Bronchus fibroblast of lung (primary cell): ENCODE measurements around the gene ACADS. TPM values are rescaled to one million over a fixed set of nuclear protein-coding genes. Genes with fewer than 3 reads are reported as not detected.

Source experiments
- total RNA-seq: library from RNA; depleted of rRNA; stranded (reverse); fragments of >200 nt; gene quantifications from 2 replicates; pipeline ENCODE4 v1.2.3, GENCODE V29; 2015

ACADS gene
- 12.4 and 13.8 TPM in 2 replicates for total RNA-seq

GRCh38 chr12:120725659-120726509, at the start of gene ACADS:
Gene ACADS, plus strand, starts transcription at chr12:120725826. Its CDS starts 60 bp downstream, at chr12:120725886.

DNA sequence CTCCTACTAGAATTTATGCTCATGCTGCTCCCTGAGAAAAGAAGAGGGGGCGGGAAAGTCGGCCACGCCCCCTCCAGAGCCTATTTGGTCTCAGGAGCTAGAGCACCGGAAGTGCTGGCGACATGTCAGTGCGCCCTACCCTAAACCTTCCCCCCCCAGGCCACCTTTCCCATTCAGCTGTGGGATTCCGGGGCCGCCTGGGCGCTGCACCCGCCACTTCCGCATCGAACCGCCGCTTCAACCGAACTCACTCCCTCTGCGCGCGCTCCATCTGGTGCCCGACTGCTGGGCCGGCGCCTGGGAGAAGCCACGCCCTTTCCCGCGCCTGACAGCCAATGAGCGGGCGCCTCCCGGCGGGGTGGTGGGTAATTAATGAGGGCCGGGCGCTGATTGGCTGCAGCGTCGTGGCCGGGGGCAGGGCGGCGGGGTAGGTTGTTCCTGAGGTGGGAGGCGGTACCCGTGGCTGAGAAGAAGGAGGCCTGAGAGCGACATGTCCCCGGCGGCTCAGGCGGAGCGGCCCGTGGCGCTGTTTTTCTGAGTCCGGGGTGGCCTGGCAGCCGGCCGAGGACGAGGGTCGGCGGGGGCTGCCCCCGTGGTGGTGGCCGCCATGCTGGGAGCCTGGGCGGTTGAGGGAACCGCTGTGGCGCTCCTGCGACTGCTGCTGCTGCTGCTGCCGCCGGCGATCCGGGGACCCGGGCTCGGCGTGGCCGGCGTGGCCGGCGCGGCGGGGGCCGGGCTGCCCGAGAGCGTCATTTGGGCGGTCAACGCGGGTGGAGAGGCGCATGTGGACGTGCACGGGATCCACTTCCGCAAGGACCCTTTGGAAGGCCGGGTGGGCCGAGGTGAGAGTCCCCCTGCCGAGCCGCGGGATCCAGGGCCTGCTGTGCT, 38.7 kb upstream of the ACADS start, which contains the start of gene MLEC:
TSS of gene MLEC (plus strand) at position 460 of the 888 bp plus-strand sequence. CDS start at position 608, 148 bp downstream.

DNA sequence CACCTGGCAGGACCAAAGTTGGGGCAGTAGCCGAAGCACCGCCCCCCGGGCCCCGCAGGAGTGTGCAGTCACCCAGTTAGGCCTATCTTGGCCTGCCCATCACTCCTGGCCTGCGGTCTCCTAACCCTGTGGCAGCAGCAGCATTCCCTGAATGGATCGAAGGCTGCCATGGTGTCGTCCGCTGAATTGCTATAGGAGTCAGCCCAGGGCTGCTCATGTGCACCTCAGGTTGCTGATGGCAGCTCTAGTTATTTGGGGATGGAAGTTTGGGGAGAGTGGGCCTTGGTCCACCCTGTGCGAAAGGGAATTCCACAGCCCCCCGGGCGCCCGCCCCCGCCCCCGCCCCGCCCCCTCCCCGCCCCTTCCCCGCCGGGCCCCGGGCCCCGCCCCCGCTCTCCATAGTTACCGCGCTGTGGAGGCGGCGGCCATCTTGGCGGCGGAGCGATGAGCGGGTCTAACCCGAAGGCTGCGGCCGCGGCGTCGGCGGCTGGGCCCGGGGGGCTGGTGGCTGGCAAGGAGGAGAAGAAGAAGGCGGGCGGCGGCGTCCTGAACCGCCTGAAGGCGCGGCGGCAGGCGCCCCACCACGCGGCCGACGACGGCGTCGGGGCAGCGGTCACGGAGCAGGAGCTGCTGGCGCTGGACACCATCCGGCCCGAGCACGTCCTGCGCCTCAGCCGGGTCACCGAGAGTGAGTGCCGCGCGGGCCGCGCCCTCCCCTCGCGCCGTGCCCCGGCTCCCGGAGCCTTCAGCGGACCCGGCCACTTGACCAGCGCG, 15.4 kb upstream of the ACADS start, which contains the start of gene UNC119B:
TSS of gene UNC119B (plus strand) at position 428 of the 774 bp plus-strand sequence. CDS start at position 445, 17 bp downstream.

Other genes starting within 250 kb of the ACADS start
- gene DYNLL1, start 229.7 kb upstream of the ACADS start, total RNA-seq: 357 and 400 TPM in 2 replicates
- gene COQ5, start 196.7 kb upstream of the ACADS start, total RNA-seq: 27.1 and 27.6 TPM in 2 replicates
- 74.3 and 86.5 TPM in 2 replicates for gene RNF10, start 191.5 kb upstream of the ACADS start, total RNA-seq
- gene POP5, start 144.4 kb upstream of the ACADS start, total RNA-seq: 49.4 and 54.8 TPM in 2 replicates
- gene CABP1, start 85.2 kb upstream of the ACADS start, total RNA-seq: under 0.01 TPM in 1 of 2 replicates, not detected in the other
- 64.1 and 67.8 TPM in 2 replicates for gene MLEC, start 38.7 kb upstream of the ACADS start, total RNA-seq
- 13.4 and 13.8 TPM in 2 replicates for gene UNC119B, start 15.4 kb upstream of the ACADS start, total RNA-seq
- gene SPPL3, start 178.5 kb downstream of the ACADS start, total RNA-seq: 5.2 and 7.1 TPM in 2 replicates